Ovary (tissue), 3 donors: Measurements from ENCODE around the gene PARS2.

ENCODE experiments used
- POLR2A ChIP-seq: fragments of 450-650 bp; IDR thresholded peaks from one replicate; pipeline ENCODE4 v1.6.1; 2017; ENCODE audit warnings: antibody characterized with exemption, mild to moderate bottlenecking, moderate library complexity
- TF ChIP-seq, protein P1 (sequence below), 3 donors: fragments of 450-650 bp in 2 of 3; fragments of 200-600 bp in 1 of 3; IDR thresholded peaks; one replicate each; pipeline versions ENCODE4 v1.5.1 to v1.8.0; 2016 to 2022; ENCODE audit warnings: antibody characterized with exemption in 3 of 3, mild to moderate bottlenecking in 1 of 3
- donor health status: DM: no; HTN: no; CAD: no.

DNA sequence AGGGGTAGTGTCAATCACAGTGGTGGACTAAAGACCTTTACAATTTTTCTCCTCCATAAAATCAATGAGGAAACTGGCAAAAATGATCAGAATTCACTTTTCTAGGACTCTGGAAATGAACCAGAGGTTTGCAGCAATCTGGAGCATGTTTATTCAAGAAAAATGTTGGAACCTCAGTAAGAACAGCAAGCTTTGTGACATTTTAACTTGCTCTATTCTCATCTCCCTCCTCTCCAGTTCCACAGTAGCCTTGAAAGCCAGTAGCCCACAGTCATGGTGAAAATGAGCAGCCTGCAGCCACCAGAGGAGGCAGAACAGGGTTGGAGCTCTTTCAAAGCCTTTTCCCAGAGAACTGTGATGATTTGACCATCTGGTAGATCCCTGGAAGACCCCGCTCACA lies 39.6 kb downstream of the PARS2 start:
- TF ChIP-seq, protein P1, sequence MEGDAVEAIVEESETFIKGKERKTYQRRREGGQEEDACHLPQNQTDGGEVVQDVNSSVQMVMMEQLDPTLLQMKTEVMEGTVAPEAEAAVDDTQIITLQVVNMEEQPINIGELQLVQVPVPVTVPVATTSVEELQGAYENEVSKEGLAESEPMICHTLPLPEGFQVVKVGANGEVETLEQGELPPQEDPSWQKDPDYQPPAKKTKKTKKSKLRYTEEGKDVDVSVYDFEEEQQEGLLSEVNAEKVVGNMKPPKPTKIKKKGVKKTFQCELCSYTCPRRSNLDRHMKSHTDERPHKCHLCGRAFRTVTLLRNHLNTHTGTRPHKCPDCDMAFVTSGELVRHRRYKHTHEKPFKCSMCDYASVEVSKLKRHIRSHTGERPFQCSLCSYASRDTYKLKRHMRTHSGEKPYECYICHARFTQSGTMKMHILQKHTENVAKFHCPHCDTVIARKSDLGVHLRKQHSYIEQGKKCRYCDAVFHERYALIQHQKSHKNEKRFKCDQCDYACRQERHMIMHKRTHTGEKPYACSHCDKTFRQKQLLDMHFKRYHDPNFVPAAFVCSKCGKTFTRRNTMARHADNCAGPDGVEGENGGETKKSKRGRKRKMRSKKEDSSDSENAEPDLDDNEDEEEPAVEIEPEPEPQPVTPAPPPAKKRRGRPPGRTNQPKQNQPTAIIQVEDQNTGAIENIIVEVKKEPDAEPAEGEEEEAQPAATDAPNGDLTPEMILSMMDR (IDR thresholded peaks at IDR 0.05), result no peak
- no peak for TF ChIP-seq POLR2A
